C4-2B (cell line): ENCODE measurements around the gene MAPK14.
A peak's percentile ranks its signal among the peaks of the same experiment; 100 is the strongest.

Experiments
- CTCF ChIP-seq: fragments of 450-650 bp; conservative IDR thresholded peaks from 2 replicates; pipeline ENCODE4 v1.5.1; 2017; ENCODE audit warnings: mild to moderate bottlenecking
- ZFX ChIP-seq: fragments of 450-650 bp; IDR thresholded peaks from 2 replicates; pipeline ENCODE4 v1.6.1; 2017

GRCh38 chr6:36123270-36124139 is 95.9 kb downstream of the MAPK14 start:
- peak; percentile 73 for TF ChIP-seq CTCF
- no peak for TF ChIP-seq ZFX
